NCI-H1694 treated with DMSO at 0.1 percent for 48 hours (cell line): ENCODE data around the gene MBD5.

Experiments
- DNase-seq: peaks from one replicate; lab custom pipeline; 2025; lab: John Stamatoyannopoulos, UW

The MBD5 gene

GRCh38 chr2:148303161-148303560 lies 282.3 kb downstream of the MBD5 start:
- no peak for DNase-seq

GRCh38 chr2:148305476-148305875 lies 284.6 kb downstream of the MBD5 start:
- DNase-seq = peak; percentile 25

- DNase-seq = no peak
These were observed 285.1 kb downstream of the MBD5 start for GRCh38 chr2:148306027-148306426.

- no peak for DNase-seq
These were observed 296.7 kb downstream of the MBD5 start for GRCh38 chr2:148317598-148317997.

GRCh38 chr2:148338541-148338940 lies 317.6 kb downstream of the MBD5 start:
- no peak for DNase-seq

- DNase-seq = no peak
These were observed 321.2 kb downstream of the MBD5 start for GRCh38 chr2:148342086-148342485.

GRCh38 chr2:148350199-148350598 lies 329.3 kb downstream of the MBD5 start:
- no peak for DNase-seq

GRCh38 chr2:148351437-148352143 lies 330.7 kb downstream of the MBD5 start:
- DNase-seq = no peak

- no peak for DNase-seq
These were observed 337.5 kb downstream of the MBD5 start for GRCh38 chr2:148358375-148358774.

GRCh38 chr2:148360662-148361061 lies 339.8 kb downstream of the MBD5 start:
- DNase-seq = no peak

GRCh38 chr2:148362144-148362796 lies 341.4 kb downstream of the MBD5 start:
- DNase-seq = no peak

GRCh38 chr2:148375214-148375613 lies 354.3 kb downstream of the MBD5 start:
- no peak for DNase-seq

- DNase-seq = no peak
These were observed 370.4 kb downstream of the MBD5 start for GRCh38 chr2:148391324-148391723.

- no peak for DNase-seq
These were observed 381.9 kb downstream of the MBD5 start for GRCh38 chr2:148402786-148403185.

- DNase-seq = no peak
These were observed 390.0 kb downstream of the MBD5 start for GRCh38 chr2:148410899-148411298.

GRCh38 chr2:148416248-148416647 lies 395.4 kb downstream of the MBD5 start:
- no peak for DNase-seq

GRCh38 chr2:148430101-148430500 lies 409.2 kb downstream of the MBD5 start:
- DNase-seq = no peak

GRCh38 chr2:148447877-148448276 lies 427.0 kb downstream of the MBD5 start:
- no peak for DNase-seq

- no peak for DNase-seq
These were observed 429.6 kb downstream of the MBD5 start for GRCh38 chr2:148450531-148450930.

- DNase-seq = no peak
These were observed 430.2 kb downstream of the MBD5 start for GRCh38 chr2:148451046-148451445.

GRCh38 chr2:148455791-148456190 lies 434.9 kb downstream of the MBD5 start:
- no peak for DNase-seq

- DNase-seq = no peak
These were observed 437.3 kb downstream of the MBD5 start for GRCh38 chr2:148458171-148458570.

- DNase-seq = no peak
These were observed 438.5 kb downstream of the MBD5 start for GRCh38 chr2:148459377-148459778.

GRCh38 chr2:148461876-148462275 lies 441.0 kb downstream of the MBD5 start:
- DNase-seq = no peak
